ENCODE results near the gene ANXA11.

GRCh38 chr10:80201608-80202141, 3.7 kb downstream of the ANXA11 start:
- TF ChIP-seq EZH2 (IDR thresholded peaks at IDR 0.05) (no peak), POLR2AphosphoS5 (IDR thresholded peaks at IDR 0.05; ENCODE audit: borderline replicate concordance, low read depth, low read length) (no peak), FOXP2 (optimal IDR thresholded peaks at IDR 0.05; ENCODE audit: control extremely low read depth, extremely low read length, insufficient read depth) (no peak)

Measured in SK-N-MC (cell line).